ENCODE data around the gene TMEM127.
"Not testable (repeated sequence)": the region's sequence is repeated elsewhere in the genome, so short reads cannot be mapped to it uniquely, and the experiment has no call there.

TMEM127 gene

DNA sequence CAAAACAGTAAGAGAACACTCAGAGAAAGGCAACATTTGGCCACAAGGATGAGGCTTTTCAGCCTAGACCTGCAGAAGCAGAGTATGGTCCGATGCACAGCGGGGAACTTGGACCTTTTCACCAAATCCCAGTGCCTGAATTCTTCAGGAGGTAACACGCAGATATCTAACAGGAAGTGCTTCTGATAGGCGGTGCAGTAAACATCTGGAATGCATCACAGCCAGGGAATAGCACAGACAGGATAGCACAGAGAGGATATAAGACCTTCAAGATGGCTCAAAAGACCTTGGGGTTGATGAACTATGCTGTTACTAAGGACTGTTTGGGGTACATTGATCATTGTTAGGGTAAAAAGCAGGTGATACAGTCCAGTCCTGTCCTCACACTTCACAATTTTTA lies 1.7 kb downstream of the TMEM127 start:
- DNase-seq (ENCODE audit: low read depth), result no peak

DNA sequence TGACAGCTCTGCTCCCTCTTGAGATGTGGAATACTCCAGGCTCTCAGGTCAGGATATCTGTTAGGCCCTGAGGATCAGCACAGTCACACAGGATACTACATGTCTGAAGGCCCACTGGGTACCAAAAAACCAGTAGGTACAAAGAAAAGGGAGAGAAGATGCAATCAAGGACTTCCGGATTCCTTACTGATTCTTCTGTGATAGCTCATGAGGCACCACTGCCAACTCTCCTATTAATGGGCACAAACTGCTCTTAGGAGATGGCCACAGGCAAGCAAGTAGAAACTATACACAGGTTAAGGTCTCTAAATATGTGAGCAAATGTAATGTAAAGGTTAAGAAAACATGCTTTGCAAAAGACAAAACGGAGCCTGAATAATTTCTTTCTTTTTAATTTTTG lies 3.5 kb downstream of the TMEM127 start:
- DNase-seq (ENCODE audit: low read depth), result no peak

DNA sequence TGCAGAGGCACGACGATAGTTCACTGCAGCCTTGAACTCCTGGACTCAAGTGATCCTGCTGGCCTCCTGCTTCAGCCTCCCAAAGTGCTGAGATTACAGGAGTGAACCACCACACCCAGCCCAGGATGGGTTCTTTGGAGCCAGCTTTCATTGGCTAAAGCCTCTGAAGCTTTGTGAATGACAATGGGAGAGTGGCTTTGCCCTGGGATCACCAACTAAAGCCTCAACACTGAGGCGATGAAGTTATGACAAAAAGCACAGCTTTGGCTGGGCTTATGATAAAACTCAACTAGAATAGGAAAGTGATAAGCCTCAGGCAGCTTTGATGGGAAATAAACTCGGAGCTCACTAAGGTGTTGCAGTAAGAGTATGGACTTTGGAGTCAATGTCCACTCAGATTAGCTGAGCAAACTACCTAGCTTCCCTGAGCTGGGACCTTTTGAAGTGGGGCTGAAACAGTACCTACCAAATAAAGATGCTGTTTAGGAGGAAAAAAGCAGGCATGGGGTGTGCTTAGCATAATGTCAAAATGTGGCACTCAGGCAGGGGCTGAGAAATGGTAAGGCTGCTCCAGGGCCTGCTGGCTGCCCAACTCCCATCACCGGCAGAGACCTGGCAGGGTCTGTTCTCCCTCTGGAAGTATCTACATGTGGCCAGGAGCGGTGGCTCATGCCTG lies 4.3 kb downstream of the TMEM127 start:
- DNase-seq (ENCODE audit: low read depth), result no peak

GRCh38 chr2:96260387-96261260 lies 5.2 kb downstream of the TMEM127 start:
- DNase-seq (ENCODE audit: low read depth), result no peak

DNA sequence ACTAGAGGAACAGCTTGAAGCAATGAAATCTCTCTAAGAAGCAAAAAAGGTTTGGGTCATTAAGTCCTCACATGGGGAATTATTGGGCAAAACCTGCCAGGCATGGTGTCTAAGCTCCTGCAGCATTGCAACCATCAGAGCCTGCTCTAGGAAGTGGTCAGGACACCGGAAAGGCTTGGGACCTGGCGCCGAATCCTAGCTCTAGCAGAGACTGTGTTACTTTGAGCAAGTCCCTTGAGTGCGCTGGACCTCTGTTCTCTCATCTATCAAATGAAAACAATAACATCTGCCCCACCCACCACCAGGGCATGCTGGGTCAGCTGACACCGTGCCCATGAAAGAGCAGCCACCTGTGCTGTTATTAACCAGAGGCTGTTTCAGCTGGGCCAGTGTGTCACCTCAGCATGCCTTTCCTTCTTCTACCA lies 6.3 kb downstream of the TMEM127 start:
- no peak for DNase-seq (ENCODE audit: low read depth)

DNA sequence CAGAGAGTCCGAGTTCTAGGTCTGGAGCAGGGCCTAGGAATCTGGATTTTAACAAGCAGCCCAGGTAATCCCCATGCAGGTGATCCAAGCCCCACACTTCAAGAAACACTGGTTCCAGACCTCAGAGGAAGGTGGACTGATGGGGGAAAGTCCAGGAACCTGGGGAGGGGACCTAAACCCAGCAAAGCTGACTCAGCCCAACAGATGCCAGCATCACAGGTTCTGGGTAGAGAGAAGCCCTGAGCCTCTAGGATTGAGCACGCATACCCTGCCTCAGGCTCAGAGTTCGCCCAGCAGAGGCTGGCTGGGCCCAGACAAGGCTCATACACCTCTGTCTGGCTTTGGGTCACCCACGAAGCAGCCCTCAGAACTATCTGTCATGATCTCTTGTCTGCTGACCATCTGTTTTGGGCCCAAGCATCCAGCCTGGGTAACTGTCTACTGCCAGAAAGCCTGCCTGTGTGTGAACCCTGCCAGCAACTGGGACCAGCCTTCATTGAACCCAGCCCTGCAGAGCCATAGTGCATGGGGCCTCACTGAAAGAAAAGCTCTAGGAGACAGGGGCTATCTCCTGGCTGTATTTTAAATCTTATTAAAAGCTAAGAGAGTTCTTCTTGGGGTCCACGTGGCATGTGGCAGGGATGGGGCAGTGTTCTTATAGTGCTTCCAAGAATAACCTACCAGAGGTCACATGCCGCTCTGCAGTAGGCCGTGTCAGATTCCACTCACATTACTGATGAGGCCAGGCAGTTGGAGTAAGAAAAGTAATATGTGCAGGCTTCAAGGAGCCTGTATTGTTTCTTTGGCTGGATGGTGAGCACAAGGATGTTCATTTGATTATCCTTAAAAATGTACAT lies 7.4 kb downstream of the TMEM127 start:
- no peak for DNase-seq (ENCODE audit: low read depth)

GRCh38 chr2:96257744-96258143 lies 8.1 kb downstream of the TMEM127 start:
- not testable (repeated sequence) for DNase-seq (ENCODE audit: low read depth)

DNA sequence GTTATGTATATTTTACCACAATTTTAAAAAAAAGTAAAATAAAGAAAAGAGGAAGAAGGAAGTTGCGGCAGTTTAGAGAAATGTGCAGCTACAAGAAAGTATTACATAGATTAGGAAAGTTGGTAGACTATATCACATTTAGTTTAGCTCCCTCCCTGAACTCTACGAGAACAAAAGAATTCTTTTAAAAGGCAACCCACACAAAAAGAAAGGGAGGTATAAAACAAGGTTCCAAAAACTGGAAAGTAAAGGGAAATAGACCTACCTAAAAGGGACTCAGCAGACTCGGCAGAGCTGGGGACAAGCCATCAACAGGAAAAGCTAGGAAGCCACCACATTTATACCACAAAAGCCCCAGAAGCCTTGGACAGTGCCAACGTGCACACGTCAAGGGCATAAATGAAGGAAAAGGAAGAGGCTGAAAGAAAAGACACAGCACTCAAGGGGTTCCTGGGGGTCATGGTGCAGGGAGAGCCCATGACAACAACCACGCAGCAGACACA lies 9.1 kb downstream of the TMEM127 start:
- no peak for DNase-seq (ENCODE audit: low read depth)

DNA sequence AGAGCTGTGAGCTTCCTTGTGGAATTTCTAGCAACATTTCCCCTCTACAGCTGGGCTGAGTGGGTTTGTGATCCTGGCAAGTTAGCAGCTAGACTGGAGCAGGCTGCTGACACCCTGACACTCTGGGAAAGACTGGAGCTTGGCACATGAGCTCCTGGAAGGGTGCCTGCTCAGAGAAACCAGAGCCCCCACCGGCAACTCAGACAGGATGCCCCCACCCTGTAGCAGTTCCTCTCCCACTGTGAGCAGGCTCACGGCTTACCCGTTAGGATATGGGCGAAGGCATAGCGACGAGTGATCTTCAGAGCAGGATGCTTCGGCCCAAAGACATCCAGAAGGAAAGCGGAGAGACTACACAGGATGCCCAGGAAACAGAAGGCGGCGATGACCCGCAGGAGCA lies 11.2 kb downstream of the TMEM127 start:
- DNase-seq (ENCODE audit: low read depth), result no peak

DNA sequence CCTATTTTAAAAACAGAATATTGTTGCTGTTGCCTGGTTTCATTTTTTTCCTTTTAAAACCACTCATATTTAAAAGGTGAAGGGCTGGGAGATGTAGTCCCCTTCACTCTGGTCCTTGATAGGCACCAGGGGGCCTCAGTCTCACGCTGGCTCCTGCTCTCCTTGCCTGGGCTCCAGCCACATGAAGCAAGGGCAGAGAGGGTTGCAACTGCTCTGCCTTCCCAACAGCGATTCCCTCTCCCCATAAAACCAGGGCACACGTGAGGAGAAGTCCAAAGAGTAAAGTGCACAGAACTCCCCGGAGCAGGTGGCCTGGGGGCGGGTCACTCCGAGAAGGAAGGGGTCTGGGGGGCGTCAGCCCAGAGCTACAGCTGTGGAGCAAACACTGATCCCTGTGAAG lies 12.8 kb downstream of the TMEM127 start:
- no peak for DNase-seq (ENCODE audit: low read depth)

GRCh38 chr2:96252526-96252925 lies 13.3 kb downstream of the TMEM127 start:
- no peak for DNase-seq (ENCODE audit: low read depth)

DNA sequence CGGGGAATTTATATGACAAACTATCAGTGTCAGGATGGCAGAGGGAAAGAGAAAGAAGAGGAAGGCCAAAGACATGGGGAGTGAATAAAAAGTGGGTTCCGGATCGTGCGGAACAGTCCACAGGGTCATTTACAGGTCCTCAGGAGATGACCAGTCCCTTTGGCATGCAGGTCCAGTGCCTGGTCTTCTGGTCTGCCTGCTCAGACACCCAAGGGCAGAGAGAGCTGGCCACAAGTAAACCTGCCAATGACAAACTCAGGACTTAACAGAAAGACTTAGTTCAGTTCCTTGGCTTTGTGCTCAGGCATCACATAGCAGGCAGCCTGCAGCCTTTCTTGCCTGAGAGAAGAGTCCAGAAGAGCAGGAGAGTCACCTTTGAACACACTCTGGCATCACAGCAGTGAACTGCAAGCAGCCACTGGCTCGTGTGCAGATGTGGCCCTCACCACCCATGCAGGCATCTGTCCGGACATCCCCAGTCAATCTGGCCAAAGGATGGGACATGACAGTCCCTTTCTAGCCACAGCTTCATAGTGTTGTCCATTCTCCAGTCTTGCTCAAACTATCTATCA lies 14.0 kb downstream of the TMEM127 start:
- DNase-seq (ENCODE audit: low read depth), result no peak

DNA sequence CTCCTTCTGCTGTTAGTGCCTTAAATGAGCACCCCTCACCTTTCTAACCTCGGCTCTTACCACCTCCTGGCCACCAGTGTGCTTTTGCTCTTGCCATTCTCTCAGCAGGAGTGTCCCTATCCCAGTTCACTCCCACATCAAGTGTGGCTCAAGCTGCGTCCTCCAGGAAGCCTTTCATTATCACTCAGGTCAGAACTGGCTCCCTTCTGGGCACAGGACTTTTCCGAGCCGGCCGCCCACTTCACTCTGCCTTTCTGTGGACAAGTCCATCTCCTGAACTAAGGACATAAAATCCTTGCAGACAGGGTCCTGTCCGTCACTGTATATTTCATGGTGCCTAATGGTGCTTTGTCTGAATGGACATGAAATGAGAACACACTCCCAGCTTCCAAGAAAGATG lies 15.6 kb downstream of the TMEM127 start:
- no peak for DNase-seq (ENCODE audit: low read depth)

DNA sequence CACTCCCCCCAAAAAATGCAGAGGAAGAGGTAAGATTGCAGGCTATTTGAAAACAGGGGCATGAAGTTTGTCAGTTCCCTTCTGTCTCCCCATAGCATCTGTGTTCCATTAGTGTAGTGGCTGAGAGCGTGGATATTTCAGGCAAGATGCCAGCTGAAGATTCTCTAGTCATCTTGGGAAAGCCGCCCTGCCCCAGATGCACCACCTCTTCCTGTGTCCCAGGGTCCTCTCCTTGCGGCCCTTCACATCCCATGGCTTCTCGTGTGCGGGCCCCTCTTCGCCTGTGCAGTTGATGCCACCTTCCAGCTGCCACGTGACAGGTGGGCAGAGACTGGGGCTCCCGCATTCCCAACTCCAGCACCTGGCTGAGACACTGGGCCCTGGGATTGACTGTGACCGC lies 16.1 kb downstream of the TMEM127 start:
- no peak for DNase-seq (ENCODE audit: low read depth)

DNA sequence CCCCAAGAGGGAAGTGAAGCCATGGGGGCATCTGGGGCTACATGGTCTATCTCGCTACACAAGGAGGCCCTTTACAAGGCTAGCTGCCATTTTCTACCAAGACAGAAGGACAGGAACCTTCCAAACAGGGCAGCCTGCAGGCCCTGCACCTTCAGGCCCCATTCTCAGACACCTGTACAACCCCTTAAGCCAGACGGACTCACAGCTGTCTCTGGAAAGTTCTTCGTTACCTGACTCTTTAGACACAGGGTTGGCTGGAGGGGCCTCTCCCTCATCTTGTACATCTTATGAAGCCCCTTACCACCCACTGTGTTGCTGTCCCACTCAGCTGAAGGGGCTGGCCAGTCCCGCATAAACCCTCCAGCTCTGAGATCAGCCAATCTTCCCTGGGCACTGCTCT lies 17.2 kb downstream of the TMEM127 start:
- no peak for DNase-seq (ENCODE audit: low read depth)

GRCh38 chr2:96247896-96248295 lies 17.9 kb downstream of the TMEM127 start:
- DNase-seq (ENCODE audit: low read depth), result no peak

DNA sequence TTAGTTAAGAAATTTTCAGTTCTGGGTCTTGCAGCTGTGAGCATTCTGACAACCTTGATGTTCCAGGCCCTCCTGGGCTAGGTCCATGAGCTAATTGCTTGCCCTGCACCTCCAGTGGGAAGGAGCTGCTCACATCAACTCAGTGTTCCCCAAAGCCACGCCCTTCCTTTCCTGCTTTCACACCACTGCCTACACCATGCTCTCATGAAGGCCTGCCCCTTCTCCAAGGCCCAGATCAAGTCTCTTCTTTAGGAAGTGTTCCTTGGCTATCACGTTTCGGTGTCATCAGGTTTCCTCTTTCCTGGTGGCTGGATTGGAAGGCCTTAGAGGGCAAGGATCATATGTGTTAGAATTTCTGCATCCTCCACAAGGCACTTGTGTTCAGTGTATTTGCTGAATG lies 18.8 kb downstream of the TMEM127 start:
- DNase-seq (ENCODE audit: low read depth), result no peak

- no peak for DNase-seq (ENCODE audit: low read depth)
Measured at GRCh38 chr2:96245609-96246390, 20.0 kb downstream of the TMEM127 start.

DNA sequence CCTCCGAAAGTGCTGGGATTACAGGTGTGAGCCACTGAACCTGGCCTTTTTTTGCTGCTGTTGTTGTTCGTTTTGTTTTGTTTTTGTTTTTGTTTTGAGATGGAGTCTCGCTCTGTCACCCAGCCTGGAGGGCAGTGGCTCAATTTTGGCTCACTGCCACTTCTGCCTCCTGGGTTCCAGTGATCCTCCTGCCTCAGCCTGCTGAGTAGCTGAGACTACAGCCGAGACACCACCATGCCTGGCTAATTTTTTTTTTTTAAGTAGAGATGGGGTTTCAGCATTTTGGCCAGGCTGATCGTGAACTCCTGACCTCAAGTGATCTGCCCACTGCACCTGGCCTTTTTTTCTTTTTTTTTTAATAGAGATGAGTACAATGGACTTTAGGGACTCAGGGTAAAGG lies 22.0 kb downstream of the TMEM127 start:
- no peak for DNase-seq (ENCODE audit: low read depth)

DNA sequence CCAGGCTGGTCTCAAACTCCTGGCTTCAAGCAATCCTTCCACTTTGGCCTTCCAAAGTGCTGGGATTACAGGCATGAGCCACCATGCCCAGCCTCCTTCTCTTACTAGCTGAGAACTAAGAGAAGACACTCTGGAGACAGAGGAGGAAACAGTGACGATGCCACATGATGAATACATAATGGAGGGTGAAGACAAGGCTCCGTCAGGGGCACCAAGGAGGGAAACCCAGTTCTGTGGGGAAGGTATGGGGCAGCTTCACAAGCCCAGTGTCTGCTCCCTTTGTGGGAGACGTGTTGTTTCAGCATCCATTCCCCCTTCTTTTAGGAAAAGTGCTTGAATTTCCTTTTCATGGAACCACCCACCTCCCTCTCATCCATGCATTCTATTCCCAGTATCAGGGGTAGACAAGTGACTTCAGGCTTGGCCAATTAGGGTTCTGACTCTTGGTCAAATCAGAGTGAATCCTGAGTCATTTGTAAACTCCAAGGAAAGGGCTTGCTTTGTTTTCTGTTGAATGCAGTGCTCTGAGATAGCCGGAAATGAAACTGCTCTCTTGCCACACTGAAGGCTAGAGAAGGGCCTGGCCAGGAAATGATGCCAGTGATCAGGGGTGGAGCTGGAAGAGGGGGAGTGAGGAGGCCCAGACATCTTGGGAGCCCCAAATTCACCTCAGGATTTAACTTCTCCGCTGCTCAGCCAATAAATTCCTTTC lies 23.7 kb downstream of the TMEM127 start:
- no peak for DNase-seq (ENCODE audit: low read depth)

DNA sequence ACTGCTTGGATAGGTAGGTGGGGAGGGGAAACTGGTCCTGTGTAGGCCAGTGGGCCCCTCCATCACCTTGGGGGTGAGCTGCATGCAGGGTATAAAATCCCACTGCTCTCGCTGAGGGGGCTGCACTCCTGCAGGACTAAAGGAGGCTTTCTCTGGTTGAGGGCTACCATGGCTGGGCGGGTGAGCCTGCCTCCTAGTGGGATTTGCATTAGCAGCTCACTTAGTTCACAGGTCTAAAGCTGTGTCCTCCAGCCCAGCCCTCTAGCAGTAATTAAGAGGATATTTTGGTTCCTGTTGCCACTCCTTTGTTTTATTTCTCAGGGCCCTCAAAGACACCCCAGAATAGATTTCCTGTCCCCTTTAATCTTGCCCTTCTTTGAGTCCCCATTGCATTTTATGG lies 24.6 kb downstream of the TMEM127 start:
- DNase-seq (ENCODE audit: low read depth), result no peak

All from stimulated activated CD8-positive, alpha-beta memory T cell treated with anti-CD3 and anti-CD28 coated beads, Interleukin-4, amount 100 ng/mL, for 24 hours (primary cell).